H1 (cell line): ENCODE data around the gene IGSF23. TPM values are rescaled to one million over a fixed set of nuclear protein-coding genes. Genes with fewer than 3 reads are reported as not detected.
A peak's percentile ranks its signal among the peaks of the same experiment; 100 is the strongest.

Experiments used
- CHD1 ChIP-seq: IDR thresholded peaks from 2 replicates; pipeline ENCODE4 v1.6.1; 2012; ENCODE audit warnings: low read depth, low read length, improper control_type of control experiment
- EP300 ChIP-seq, 2 experiments: IDR thresholded peaks; 1 replicate in 1 of 2; 2 replicates in 1 of 2; pipeline ENCODE4 v1.6.1; 2011 to 2012; ENCODE audit warnings: low read depth in 2 of 2, low read length in 2 of 2, mild to moderate bottlenecking in 2 of 2, borderline replicate concordance in 1 of 2, inconsistent platforms in 1 of 2, moderate library complexity in 1 of 2
- KDM1A ChIP-seq: fragments of 200-600, 300-600 bp; sonication (generic); IDR thresholded peaks from 2 replicates; pipeline ENCODE4 v1.7.1; 2016; ENCODE audit warnings: mild to moderate bottlenecking, low read length, borderline replicate concordance
- POLR2A ChIP-seq, 2 experiments: IDR thresholded peaks; 1 replicate in 1 of 2; 2 replicates in 1 of 2; pipeline ENCODE4 v1.6.1; 2011; ENCODE audit warnings: low read depth in 2 of 2, low read length in 2 of 2, mild to moderate bottlenecking in 2 of 2; ENCODE audit errors: control extremely low read depth in 1 of 2
- POLR2AphosphoS5 ChIP-seq: IDR thresholded peaks from 2 replicates; pipeline ENCODE4 v1.6.1; 2011; ENCODE audit warnings: low read depth, low read length
- POU5F1 ChIP-seq: IDR thresholded peaks from 2 replicates; pipeline ENCODE4 v1.6.1; 2011; ENCODE audit warnings: low read depth, mild to moderate bottlenecking, low read length, moderate library complexity
- RAD21 ChIP-seq, 2 experiments: IDR thresholded peaks in 1 of 2; conservative IDR thresholded peaks in 1 of 2; 2 replicates each; pipeline ENCODE4 v1.6.1; 2011; ENCODE audit warnings: low read depth in 2 of 2, low read length in 2 of 2, improper control_type of control experiment in 1 of 2, inconsistent platforms in 1 of 2, mild to moderate bottlenecking in 1 of 2, moderate library complexity in 1 of 2
- SP2 ChIP-seq: IDR thresholded peaks from 2 replicates; pipeline ENCODE4 v1.6.1; 2012; ENCODE audit warnings: mild to moderate bottlenecking, low read length, inconsistent platforms
- SP4 ChIP-seq: IDR thresholded peaks from 2 replicates; pipeline ENCODE4 v1.6.1; 2012; ENCODE audit warnings: low read length, inconsistent platforms
- TCF12 ChIP-seq: IDR thresholded peaks from 2 replicates; pipeline ENCODE4 v1.6.1; 2011; ENCODE audit warnings: low read depth, mild to moderate bottlenecking, low read length
- YY1 ChIP-seq: IDR thresholded peaks from 2 replicates; pipeline ENCODE4 v1.6.1; 2011; ENCODE audit warnings: low read depth, mild to moderate bottlenecking, low read length
- polyA plus RNA-seq, 7 experiments: library from polyadenylated mRNA; depleted of rRNA in 3 of 7; stranded (reverse) in 5 of 7; unstranded in 2 of 7; fragments of >200 nt in 5 of 7; fragments of 200-250 nt in 2 of 7; gene quantifications; 1 replicate in 5 of 7; 2 replicates in 1 of 7; 4 replicates in 1 of 7; pipeline versions ENCODE4 v1.2.1 to v1.2.3, GENCODE V29; 2011 to 2013; ENCODE audit warnings: missing spikeins in 2 of 7, mixed read lengths in 2 of 7
- total RNA-seq: library from RNA; stranded (reverse); fragmentation: NEBNext Ultra II Directional; extraction: Animal tissue kit (Norgen Biotek cat#: 25700); gene quantifications from 2 replicates; pipeline ENCODE4 v1.2.1, GENCODE V29; 2021

IGSF23 gene
- total and polyA plus RNA-seq, 2 of the 8 experiments (the other 6 are each of a cell fraction or from before 2014, with no cell fraction given), result not detected

DNA sequence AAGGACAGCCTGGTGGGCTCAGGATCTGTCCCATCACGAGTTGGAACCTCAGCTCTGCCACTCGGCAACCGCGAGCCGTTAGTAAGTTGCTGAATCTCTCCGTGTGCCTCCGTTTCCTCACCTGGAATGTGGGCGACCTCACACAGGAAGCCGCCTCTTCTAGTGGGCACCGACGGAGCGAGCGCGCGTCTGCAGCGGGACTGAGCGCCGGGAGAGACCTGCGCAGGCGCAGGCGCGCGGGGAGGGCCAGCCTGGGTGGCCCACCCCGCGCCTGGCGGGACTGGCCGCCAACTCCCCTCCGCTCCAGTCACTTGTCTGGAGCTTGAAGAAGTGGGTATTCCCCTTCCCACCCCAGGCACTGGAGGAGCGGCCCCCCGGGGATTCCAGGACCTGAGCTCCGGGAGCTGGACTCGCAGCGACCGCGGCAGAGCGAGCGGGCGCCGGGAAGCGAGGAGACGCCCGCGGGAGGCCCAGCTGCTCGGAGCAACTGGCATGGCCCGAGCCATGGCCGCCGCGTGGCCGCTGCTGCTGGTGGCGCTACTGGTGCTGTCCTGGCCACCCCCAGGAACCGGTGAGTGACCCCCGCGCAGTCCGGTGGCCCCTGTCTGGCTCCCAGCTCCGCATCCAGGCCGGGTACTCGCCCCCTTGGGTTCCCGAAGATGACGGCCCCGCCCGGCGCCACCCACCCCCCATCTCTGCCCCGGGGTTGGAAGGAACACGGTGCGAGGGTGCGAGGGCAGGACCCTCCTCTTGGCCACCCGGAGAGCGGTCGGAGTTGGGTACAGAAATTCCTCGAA, 30.4 kb downstream of the IGSF23 start, which contains the start of gene PVR (continued):
- TF ChIP-seq KDM1A, result no peak
- TF ChIP-seq EP300 (IDR thresholded peaks at IDR 0.05; ENCODE audit: borderline replicate concordance in 1 of 2, low read depth in 2 of 2, low read length in 2 of 2), result no peak
- 0 out of 2 replicates have a peak, but pooled peaks have one; percentile 21 for TF ChIP-seq TCF12
- peak; percentile 79; the same call in 1 of the 2 replicates for TF ChIP-seq YY1
- TF ChIP-seq RAD21 (IDR thresholded peaks at IDR 0.05 in 1 of 2, conservative IDR thresholded peaks at IDR 0.05 in 1 of 2; ENCODE audit: low read depth in 2 of 2, low read length in 2 of 2), result no peak
- no peak for TF ChIP-seq POU5F1
- TF ChIP-seq SP2, result no peak
- 0 out of 2 replicates have a peak, but pooled peaks have one; percentile 11 for TF ChIP-seq POLR2AphosphoS5
- no peak for TF ChIP-seq CHD1
- no peak for TF ChIP-seq SP4
- peak in 1 of 2 experiments; percentile 20; a peak in 1 of 3 replicates for TF ChIP-seq POLR2A (IDR thresholded peaks at IDR 0.05; ENCODE audit: control extremely low read depth in 1 of 2, low read depth in 2 of 2, low read length in 2 of 2)
